Heart left ventricle (tissue), 16 donors: ENCODE results near the gene OXLD1. TPM values are rescaled to one million over a fixed set of nuclear protein-coding genes. Genes with fewer than 3 reads are reported as not detected.

Experiments
- ATAC-seq, 4 donors: fragments of 200-7000 bp; cut with Tn5 transposase; one replicate each; pipeline ENCODE4 v1.9.1; 2020 to 2022; ENCODE audit warnings: moderate library complexity in 4 of 4, mild to moderate bottlenecking in 3 of 4, moderate number of reproducible peaks in 1 of 4
- DNase-seq, 5 donors: peaks; one replicate each; pipeline ENCODE4 v3.0.0-alpha.2; 2020
- H3K27ac ChIP-seq, 12 donors: fragments of 200-600 bp; sonication (generic) in 4 of 12; one replicate each; pipeline versions ENCODE4 v1.5.0 to v1.8.0; 2016 to 2022; ENCODE audit warnings: mild to moderate bottlenecking in 2 of 12
- H3K27me3 ChIP-seq, 9 donors: fragments of 200-600 bp; sonication (generic) in 2 of 9; one replicate each; pipeline versions ENCODE4 v1.5.1 to v1.8.0; 2016 to 2022; ENCODE audit warnings: mild to moderate bottlenecking in 3 of 9
- H3K36me3 ChIP-seq, 9 donors: fragments of 200-600 bp; sonication (generic) in 2 of 9; one replicate each; pipeline versions ENCODE4 v1.5.0 to v1.8.0; 2018 to 2022; ENCODE audit warnings: mild to moderate bottlenecking in 2 of 9
- H3K4me1 ChIP-seq, 12 donors: fragments of 200-600 bp; sonication (generic) in 4 of 12; one replicate each; pipeline versions ENCODE4 v1.5.0 to v1.8.0; 2016 to 2022; ENCODE audit warnings: mild to moderate bottlenecking in 3 of 12
- H3K4me3 ChIP-seq, 12 donors: fragments of 200-600 bp; sonication (generic) in 4 of 12; one replicate each; pipeline versions ENCODE4 v1.5.0 to v1.8.0; 2017 to 2022; ENCODE audit warnings: mild to moderate bottlenecking in 9 of 12, moderate library complexity in 4 of 12
- H3K9me3 ChIP-seq, 12 donors: fragments of 200-600 bp; sonication (generic) in 4 of 12; one replicate each; pipeline versions ENCODE4 v1.5.0 to v1.8.0; 2016 to 2022; ENCODE audit warnings: mild to moderate bottlenecking in 1 of 12
- POLR2A ChIP-seq, 2 donors: fragments of 450-650 bp; IDR thresholded peaks; one replicate each; pipeline ENCODE4 v1.6.1; 2017; ENCODE audit warnings: antibody characterized with exemption in 2 of 2, mild to moderate bottlenecking in 2 of 2, moderate library complexity in 2 of 2
- WGBS, 4 donors: extraction: QIAGEN DNeasy Blood & Tissue Kit in 2 of 4; methylation state at CpG; one replicate each; pipeline versions ENCODE4 v1.1.5 to v1.1.7; 2013 to 2018; 5-methylcytosine and 5-hydroxymethylcytosine counted together
- intact Hi-C, 10 donors: fragments of 100-400 bp; cut with DNase I; formaldehyde crosslinking; loops; one replicate each; pipeline versions ENCODE4 v1.11.1 to v1.14.2; 2022
- polyA plus RNA-seq, 2 donors: library from polyadenylated mRNA; stranded (reverse); fragments of 200-250 nt; gene quantifications; one replicate each; pipeline ENCODE4 v1.2.3, GENCODE V29; 2013
- total RNA-seq, 9 donors: library from RNA; depleted of rRNA in 2 of 9; stranded (reverse); fragments of >200 nt in 2 of 9; fragmentation: NEBNext Ultra II Directional in 3 of 9; extraction: Animal tissue kit (Norgen Biotek cat#: 25700) in 3 of 9; gene quantifications; one replicate each; pipeline versions ENCODE4 v1.1.0 to v1.2.4, GENCODE V29; 2016 to 2023
- TF ChIP-seq, protein P1 (sequence below), 12 donors: fragments of 200-600 bp; sonication (generic) in 4 of 12; IDR thresholded peaks; one replicate each; pipeline versions ENCODE4 v1.5.0 to v1.8.0; 2018 to 2022; ENCODE audit warnings: antibody characterized with exemption in 12 of 12, mild to moderate bottlenecking in 5 of 12
- donor health status: ischemic (EF 13 %, LVEDD 7.1; RV severe dilation, severe dysfunction).
- donor health status: healthy with polysubstance abuse.
- donor health status: DM: no; HTN: yes; CAD: no.
- donor health status: DM: no; HTN: no; CAD: no.
- donor health status: ischemic (EF 25% LVEDD 6.9; RV normal size, moderate dysfunction).
- donor health status: ischemic (EF 25% LVEDD 5.7; RV mildly dilated, moderate dysfunction).
- donor health status: healthy.
- donor health status: DM: yes; HTN: yes; CAD: no.
- donor health status: ischemic (EF 35%, LVEDD 5.7; RV mildly dilated, moderate dysfunction).
- donor health status: nonischemic (EF 11% LVEDD 7.7; RV severe dilation, severe dysfunction).
- donor health status: DM: yes; HTN: yes; CAD: no.
- donor health status: PGD.
- donor health status: ischemic (EF 29% LVEDD 5.4; RV normal size, mild dysfunction).
- donor health status: nonischemic (EF 23%, LVEDD 6.1; RV moderate dilation, normal function).

Gene OXLD1
- total and polyA plus RNA-seq, 11 donors, result 16.9 to 42.9 (median 22.1) TPM

DNA sequence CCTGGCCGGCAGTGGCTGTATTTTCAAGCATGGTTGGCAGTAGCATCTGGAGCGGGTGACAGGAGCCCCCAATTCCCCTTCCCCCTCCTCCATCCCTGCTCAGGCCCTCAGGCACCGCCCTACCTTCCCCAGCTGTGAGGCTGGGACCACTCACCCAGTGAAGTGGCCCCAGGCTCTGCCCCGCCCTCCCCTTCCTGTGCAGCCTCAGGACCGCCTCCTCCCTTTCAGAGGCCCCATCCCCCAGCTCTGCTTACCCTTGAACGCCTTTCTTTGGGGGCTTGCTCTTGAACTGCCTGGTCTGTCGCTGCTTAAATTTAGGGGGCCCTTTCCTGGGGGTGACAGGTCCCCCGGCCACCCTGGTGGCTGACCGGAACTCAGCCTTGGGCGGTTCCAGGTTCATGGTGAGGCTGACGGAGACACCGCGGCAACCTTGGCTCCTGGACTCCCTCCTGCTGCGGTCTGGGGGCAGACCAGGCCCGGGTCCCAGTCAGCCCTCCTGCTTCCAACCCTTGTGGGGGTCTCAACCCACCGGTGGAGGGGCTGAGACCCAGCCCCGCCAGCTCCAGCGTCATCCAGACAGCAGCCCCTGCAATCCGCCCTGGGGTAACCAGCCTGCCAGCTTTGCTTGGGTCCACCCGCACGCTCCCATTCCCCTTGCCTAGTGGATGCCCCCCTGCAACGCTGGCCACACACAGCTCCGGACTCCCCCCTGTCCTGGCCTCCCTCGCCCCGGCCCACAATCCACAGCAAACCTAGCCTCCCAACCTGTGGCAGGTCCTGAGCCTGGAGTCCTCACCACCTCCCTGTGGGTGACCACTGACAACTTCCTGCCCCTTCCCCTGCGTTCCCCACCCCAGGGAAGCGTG is 13.3 kb downstream of the OXLD1 start:
- WGBS, 4 donors, result 45 to 60% (median 52%) methylated on average over 18 to 27 of the region's 27 CpGs
- H3K4me3 ChIP-seq, result peak overlapping the region in 1 of 12 donors; percentile 43
- DNase-seq, result no peak

DNA sequence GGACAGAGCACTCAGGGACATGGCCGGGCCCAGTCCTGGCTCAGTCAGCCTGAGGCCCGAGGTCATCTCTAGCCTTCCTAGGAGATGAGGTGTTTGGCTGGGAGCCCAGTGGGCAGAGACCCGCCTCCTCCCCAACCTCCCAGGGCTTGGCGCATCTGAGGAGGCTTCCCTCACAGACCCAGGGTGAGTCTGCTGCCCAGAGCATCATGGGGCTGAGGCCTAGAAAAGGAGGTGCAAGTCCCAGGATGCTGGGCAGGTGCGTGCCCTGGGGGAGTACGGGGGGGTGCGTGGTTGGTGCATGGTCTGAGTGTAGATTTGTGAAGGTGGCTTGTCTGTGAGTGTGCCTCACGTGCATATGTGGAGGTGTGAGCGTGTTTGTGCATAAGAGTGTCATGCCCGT is 14.7 kb downstream of the OXLD1 start:
- Histone ChIP-seq H3K4me3 (no peak overlapping the region), H3K27me3 (peaks cover 8 to 69% (median 25%) of the 10 kb centered on the region in 9 donors), H3K9me3 (peaks cover 0 to 6% (median 0%) of the 10 kb centered on the region in 12 donors), H3K27ac (no peak overlapping the region), H3K4me1 (peaks cover 0 to 9% (median 0%) of the 10 kb centered on the region in 12 donors), H3K36me3 (no peaks in the 10 kb centered on the region)
- ATAC-seq (no peak), DNase-seq (no peak)
- intact Hi-C loops, result no loop called here
- WGBS, 4 donors, result 70 to 96% (median 80%) methylated on average over 6 to 10 of the region's 10 CpGs
- no peak for TF ChIP-seq POLR2A (IDR thresholded peaks at IDR 0.05)
- TF ChIP-seq, protein P1, sequence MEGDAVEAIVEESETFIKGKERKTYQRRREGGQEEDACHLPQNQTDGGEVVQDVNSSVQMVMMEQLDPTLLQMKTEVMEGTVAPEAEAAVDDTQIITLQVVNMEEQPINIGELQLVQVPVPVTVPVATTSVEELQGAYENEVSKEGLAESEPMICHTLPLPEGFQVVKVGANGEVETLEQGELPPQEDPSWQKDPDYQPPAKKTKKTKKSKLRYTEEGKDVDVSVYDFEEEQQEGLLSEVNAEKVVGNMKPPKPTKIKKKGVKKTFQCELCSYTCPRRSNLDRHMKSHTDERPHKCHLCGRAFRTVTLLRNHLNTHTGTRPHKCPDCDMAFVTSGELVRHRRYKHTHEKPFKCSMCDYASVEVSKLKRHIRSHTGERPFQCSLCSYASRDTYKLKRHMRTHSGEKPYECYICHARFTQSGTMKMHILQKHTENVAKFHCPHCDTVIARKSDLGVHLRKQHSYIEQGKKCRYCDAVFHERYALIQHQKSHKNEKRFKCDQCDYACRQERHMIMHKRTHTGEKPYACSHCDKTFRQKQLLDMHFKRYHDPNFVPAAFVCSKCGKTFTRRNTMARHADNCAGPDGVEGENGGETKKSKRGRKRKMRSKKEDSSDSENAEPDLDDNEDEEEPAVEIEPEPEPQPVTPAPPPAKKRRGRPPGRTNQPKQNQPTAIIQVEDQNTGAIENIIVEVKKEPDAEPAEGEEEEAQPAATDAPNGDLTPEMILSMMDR (IDR thresholded peaks at IDR 0.05), result no peak

More for the DNA sequence above, 13.3 kb downstream of the OXLD1 start:
- ATAC-seq, result peak in 1 of 4 donors; percentile 7
- Histone ChIP-seq H3K36me3 (no peaks in the 10 kb centered on the region), H3K4me1 (peaks cover 0 to 15% (median 0%) of the 10 kb centered on the region in 12 donors), H3K27ac (no peak overlapping the region), H3K9me3 (peaks cover 0 to 6% (median 0%) of the 10 kb centered on the region in 12 donors), H3K27me3 (peaks cover 7 to 57% (median 24%) of the 10 kb centered on the region in 9 donors)
- TF ChIP-seq, protein P1 (IDR thresholded peaks at IDR 0.05), result no peak
- no peak for TF ChIP-seq POLR2A (IDR thresholded peaks at IDR 0.05)
- intact Hi-C loops, result no loop called here

DNA sequence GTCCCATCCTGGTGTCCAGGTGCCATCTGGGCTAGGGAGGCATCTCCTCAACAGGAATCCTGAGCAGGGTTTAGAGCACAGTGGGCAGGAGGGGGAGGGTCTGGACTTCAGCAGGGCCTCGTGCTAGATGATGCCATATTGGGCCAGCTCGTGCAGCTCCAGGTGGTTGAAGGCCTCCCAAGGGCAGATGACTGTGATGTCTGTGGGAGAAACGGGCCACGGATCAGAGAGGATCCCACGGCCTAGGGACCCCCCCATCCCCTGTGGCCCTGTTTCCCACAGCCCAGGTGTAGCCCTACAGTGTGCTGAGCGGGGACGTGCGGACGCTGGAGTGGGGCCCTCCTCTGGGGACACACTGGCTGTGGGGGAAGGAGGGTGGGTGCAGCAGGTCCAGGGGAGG is 15.5 kb downstream of the OXLD1 start:
- TF ChIP-seq, protein P1 (IDR thresholded peaks at IDR 0.05), result no peak
- TF ChIP-seq POLR2A (IDR thresholded peaks at IDR 0.05), result no peak
- WGBS, 4 donors, result 72 to 83% (median 81%) methylated on average over 7 to 9 of the region's 9 CpGs
- H3K27me3 ChIP-seq, result peaks cover 8 to 69% (median 25%) of the 10 kb centered on the region in 9 donors

GRCh38 chr17:81648707-81649085 is 17.7 kb downstream of the OXLD1 start:
- no peak for TF ChIP-seq POLR2A (IDR thresholded peaks at IDR 0.05)
- TF ChIP-seq, protein P1 (IDR thresholded peaks at IDR 0.05), result no peak
- ATAC-seq (no peak), DNase-seq (no peak)
- peak overlapping the region in 1 of 12 donors; percentile 11 for H3K4me3 ChIP-seq
- no peak overlapping the region for H3K27ac ChIP-seq
- peaks cover 0 to 6% (median 0%) of the 10 kb centered on the region in 12 donors for H3K9me3 ChIP-seq
- H3K27me3 ChIP-seq, result peaks cover 8 to 65% (median 25%) of the 10 kb centered on the region in 9 donors
- peaks cover 0 to 8% (median 0%) of the 10 kb centered on the region in 12 donors for H3K4me1 ChIP-seq
- intact Hi-C loops, result no loop called here
- H3K36me3 ChIP-seq, result no peaks in the 10 kb centered on the region
- WGBS, 4 donors, result 54 to 58% (median 56%) methylated on average over 13 to 14 of the region's 14 CpGs

More for the DNA sequence above, 15.5 kb downstream of the OXLD1 start:
- Histone ChIP-seq H3K36me3 (no peaks in the 10 kb centered on the region), H3K27ac (no peak overlapping the region), H3K9me3 (peaks cover 0 to 6% (median 0%) of the 10 kb centered on the region in 12 donors), H3K4me1 (peaks cover 0 to 8% (median 0%) of the 10 kb centered on the region in 12 donors), H3K4me3 (no peak overlapping the region)
- DNase-seq (no peak), ATAC-seq (peak in 1 of 4 donors; percentile 14)
- intact Hi-C loops, result no loop called here
